A549 (cell line): ENCODE results near the gene PHF20. TPM values are rescaled to one million over a fixed set of nuclear protein-coding genes. Genes with fewer than 3 reads are reported as not detected.
"Not testable (repeated sequence)": the region's sequence is repeated elsewhere in the genome, so short reads cannot be mapped to it uniquely, and the experiment has no call there.

Experiments
- ATAC-seq, 2 experiments: fragments of 200-7000 bp in 1 of 2; fragments of >200 bp in 1 of 2; cut with Nextera tagmentation in 1 of 2; cut with Tn5 transposase in 1 of 2; 3 replicates each; pipeline versions ENCODE4 v1.8.0 to v1.9.1; 2018 to 2020; ENCODE audit warnings: mild to moderate bottlenecking in 1 of 2, moderate library complexity in 1 of 2
- CTCF ChIA-PET: fragments of 300-600 bp; sonication (Branson Sonifier 250); formaldehyde crosslinking; extraction: SDS; loops from one replicate; lab custom pipeline; 2021; ENCODE audit warnings: antibody characterized with exemption, inconsistent platforms; lab: Yijun Ruan, JAX
- POLR2A ChIA-PET: fragments of 350-600 bp; formaldehyde crosslinking; extraction: SDS; loops from one replicate; lab custom pipeline; 2021; ENCODE audit warnings: antibody characterized with exemption, inconsistent platforms; lab: Yijun Ruan, JAX
- DNase-seq, 2 experiments: peaks; one replicate each; pipeline versions ENCODE4 v3.0.0 to v3.0.0-alpha.2; 2011 to 2016; ENCODE audit warnings: low read depth in 1 of 2, low spot score in 1 of 2
- FAIRE-seq: peaks from 2 replicates; lab custom pipeline; 2011; peaks lifted over from hg19 to GRCh38; lab: Jason Lieb, UNC
- H3K27ac ChIP-seq, 2 experiments: fragments of >200 bp; sonication (Bioruptor Twin); formaldehyde crosslinking; 3 replicates each; pipeline ENCODE4 v1.5.1; 2016 to 2017
- H3K4me1 ChIP-seq: fragments of >200 bp; sonication (Bioruptor Twin); formaldehyde crosslinking; 3 replicates; pipeline ENCODE4 v1.6.1; 2016
- H3K4me2 ChIP-seq: fragments of >200 bp; sonication (Bioruptor Twin); formaldehyde crosslinking; 3 replicates; pipeline ENCODE4 v1.6.1; 2016
- H3K4me3 ChIP-seq: fragments of >200 bp; sonication (Bioruptor Twin); formaldehyde crosslinking; 3 replicates; pipeline ENCODE4 v1.5.1; 2016
- H3K9me3 ChIP-seq: fragments of >200 bp; sonication (Bioruptor Twin); formaldehyde crosslinking; 3 replicates; pipeline ENCODE4 v1.6.1; 2016
- CHD4 ChIP-seq: fragments of 200-600 bp; sonication (generic); IDR thresholded peaks from 2 replicates; pipeline ENCODE4 v1.6.1; 2016; ENCODE audit warnings: antibody characterized with exemption, mild to moderate bottlenecking, borderline replicate concordance
- E2F6 ChIP-seq: IDR thresholded peaks from 2 replicates; pipeline ENCODE4 v1.6.1; 2012; ENCODE audit warnings: low read depth, borderline replicate concordance
- EHMT2 ChIP-seq: fragments of 200-600 bp; sonication (generic); IDR thresholded peaks from 2 replicates; pipeline ENCODE4 v1.6.1; 2016; ENCODE audit warnings: antibody characterized with exemption, low read depth, mild to moderate bottlenecking, moderate library complexity
- FOSB ChIP-seq: fragments of 250-450 bp; sonication (Bioruptor Pico); IDR thresholded peaks from 2 replicates; pipeline ENCODE4 v1.5.0; 2020; ENCODE audit warnings: mild to moderate bottlenecking, moderate library complexity
- HDAC2 ChIP-seq: fragments of 200-600 bp; sonication (generic); IDR thresholded peaks from 2 replicates; pipeline ENCODE4 v1.6.1; 2016
- HEYL ChIP-seq: fragments of 250-450 bp; sonication (Bioruptor Pico); IDR thresholded peaks from 2 replicates; pipeline ENCODE4 v1.8.0; 2021; ENCODE audit warnings: mild to moderate bottlenecking, moderate library complexity
- JUN ChIP-seq, 2 experiments: fragments of >200 bp; sonication (Bioruptor Twin); formaldehyde crosslinking; IDR thresholded peaks; 2 replicates in 1 of 2; 3 replicates in 1 of 2; pipeline ENCODE4 v1.6.1; 2016 to 2017
- KDM5A ChIP-seq: fragments of 200-600 bp; sonication (generic); IDR thresholded peaks from 2 replicates; pipeline ENCODE4 v1.6.1; 2016; ENCODE audit warnings: antibody characterized with exemption, mild to moderate bottlenecking
- MAFK ChIP-seq: fragments of 450-650 bp; IDR thresholded peaks from 2 replicates; pipeline ENCODE4 v1.6.1; 2014; ENCODE audit not compliant: partially characterized antibody
- MYC ChIP-seq: IDR thresholded peaks from 2 replicates; pipeline ENCODE4 v1.6.1; 2012; ENCODE audit warnings: mild to moderate bottlenecking, inconsistent platforms, low read length, improper control_type of control experiment, borderline replicate concordance
- NFE2L2 ChIP-seq: fragments of 150-350 bp; conservative IDR thresholded peaks from 2 replicates; pipeline ENCODE4 v1.6.1; 2014; ENCODE audit warnings: low read length
- POLR2A ChIP-seq: IDR thresholded peaks from 2 replicates; pipeline ENCODE4 v1.6.1; 2012; ENCODE audit warnings: mild to moderate bottlenecking, low read length
- RARB ChIP-seq: fragments of 250-450 bp; sonication (Bioruptor Pico); IDR thresholded peaks from 2 replicates; pipeline ENCODE4 v1.8.0; 2021; ENCODE audit warnings: mild to moderate bottlenecking, moderate library complexity
- SREBF2 ChIP-seq: fragments of 450-650 bp; IDR thresholded peaks from 2 replicates; pipeline ENCODE4 v1.6.1; 2014; ENCODE audit warnings: mild to moderate bottlenecking, moderate library complexity
- ZFP36 ChIP-seq: fragments of 450-650 bp; IDR thresholded peaks from 2 replicates; pipeline ENCODE4 v1.6.1; 2014; ENCODE audit warnings: borderline replicate concordance; ENCODE audit not compliant: partially characterized antibody
- ZNF302 ChIP-seq: fragments of 250-450 bp; sonication (Bioruptor Pico); IDR thresholded peaks from 2 replicates; pipeline ENCODE4 v1.9.0; 2021; ENCODE audit warnings: inconsistent platforms, mild to moderate bottlenecking, moderate library complexity
- WGBS: methylation state at CpG from one replicate; pipeline ENCODE4 v1.1.6; 2017; ENCODE audit errors: missing lambda C conversion rate; 5-methylcytosine and 5-hydroxymethylcytosine counted together
- polyA plus RNA-seq, 4 experiments: library from polyadenylated mRNA; depleted of rRNA in 3 of 4; stranded (reverse); fragments of >200 nt; fragmentation: RNase III in 1 of 4; extraction: RNeasy Plus Mini Kit Qiagen cat#74134 plus additional on column Dnase treatment in 1 of 4; gene quantifications; 2 replicates in 3 of 4; 3 replicates in 1 of 4; pipeline ENCODE4 v1.2.3, GENCODE V29; 2011 to 2017
- TF ChIP-seq, protein P1 (sequence below): fragments of 450-650 bp; IDR thresholded peaks from 2 replicates; pipeline ENCODE4 v1.6.1; 2014; ENCODE audit warnings: antibody characterized with exemption
- TF ChIP-seq, protein P2 (sequence below): fragments of 250-450 bp; sonication (Bioruptor Pico); IDR thresholded peaks from 2 replicates; pipeline ENCODE4 v1.5.0; 2020; ENCODE audit warnings: low read depth, mild to moderate bottlenecking, moderate library complexity

Gene PHF20
- polyA plus RNA-seq, 2 of the 4 experiments (the other 2 are of a cell fraction) = 24.0 to 32.8 TPM

DNA sequence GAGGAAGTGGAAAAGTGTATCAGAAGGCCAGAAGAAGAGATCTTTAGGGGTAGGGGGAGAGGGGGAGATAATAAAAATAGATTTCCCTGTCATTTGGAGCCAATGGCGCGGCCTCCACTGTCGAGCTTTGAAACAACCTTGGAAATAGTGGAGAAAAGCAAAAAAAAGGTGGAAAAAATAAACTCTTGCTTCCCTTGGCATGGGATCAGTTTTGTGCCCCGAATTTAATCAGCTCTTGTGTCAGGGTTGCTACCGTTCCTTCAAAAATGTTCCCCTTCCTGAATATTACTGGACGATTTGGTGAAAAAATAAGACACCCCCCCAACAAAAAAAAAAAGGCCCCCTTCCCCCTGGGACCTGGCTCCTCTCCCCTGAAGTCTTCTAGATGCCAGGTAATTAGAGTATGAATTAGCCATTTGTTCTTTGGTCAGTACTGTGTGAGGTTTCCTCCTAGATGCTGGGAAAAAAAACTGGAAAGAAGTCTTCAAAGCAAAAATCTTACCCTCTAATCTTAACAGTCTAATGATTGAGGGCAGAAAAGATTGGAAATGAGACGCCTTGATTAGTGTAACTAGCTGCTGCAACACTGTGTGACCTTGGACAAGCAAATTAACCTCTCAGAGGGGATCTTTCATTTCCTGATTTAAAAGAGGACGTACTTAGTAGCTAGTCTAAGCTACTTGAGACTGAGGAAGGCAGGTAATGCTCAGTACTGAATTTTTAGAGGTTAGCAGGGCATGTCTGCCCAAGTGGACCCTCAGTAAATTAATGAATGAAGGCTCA lies 28.9 kb upstream of the PHF20 start (continued):
- TF ChIP-seq HDAC2 = no peak
- TF ChIP-seq, protein P1, sequence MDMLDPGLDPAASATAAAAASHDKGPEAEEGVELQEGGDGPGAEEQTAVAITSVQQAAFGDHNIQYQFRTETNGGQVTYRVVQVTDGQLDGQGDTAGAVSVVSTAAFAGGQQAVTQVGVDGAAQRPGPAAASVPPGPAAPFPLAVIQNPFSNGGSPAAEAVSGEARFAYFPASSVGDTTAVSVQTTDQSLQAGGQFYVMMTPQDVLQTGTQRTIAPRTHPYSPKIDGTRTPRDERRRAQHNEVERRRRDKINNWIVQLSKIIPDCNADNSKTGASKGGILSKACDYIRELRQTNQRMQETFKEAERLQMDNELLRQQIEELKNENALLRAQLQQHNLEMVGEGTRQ = no peak

DNA sequence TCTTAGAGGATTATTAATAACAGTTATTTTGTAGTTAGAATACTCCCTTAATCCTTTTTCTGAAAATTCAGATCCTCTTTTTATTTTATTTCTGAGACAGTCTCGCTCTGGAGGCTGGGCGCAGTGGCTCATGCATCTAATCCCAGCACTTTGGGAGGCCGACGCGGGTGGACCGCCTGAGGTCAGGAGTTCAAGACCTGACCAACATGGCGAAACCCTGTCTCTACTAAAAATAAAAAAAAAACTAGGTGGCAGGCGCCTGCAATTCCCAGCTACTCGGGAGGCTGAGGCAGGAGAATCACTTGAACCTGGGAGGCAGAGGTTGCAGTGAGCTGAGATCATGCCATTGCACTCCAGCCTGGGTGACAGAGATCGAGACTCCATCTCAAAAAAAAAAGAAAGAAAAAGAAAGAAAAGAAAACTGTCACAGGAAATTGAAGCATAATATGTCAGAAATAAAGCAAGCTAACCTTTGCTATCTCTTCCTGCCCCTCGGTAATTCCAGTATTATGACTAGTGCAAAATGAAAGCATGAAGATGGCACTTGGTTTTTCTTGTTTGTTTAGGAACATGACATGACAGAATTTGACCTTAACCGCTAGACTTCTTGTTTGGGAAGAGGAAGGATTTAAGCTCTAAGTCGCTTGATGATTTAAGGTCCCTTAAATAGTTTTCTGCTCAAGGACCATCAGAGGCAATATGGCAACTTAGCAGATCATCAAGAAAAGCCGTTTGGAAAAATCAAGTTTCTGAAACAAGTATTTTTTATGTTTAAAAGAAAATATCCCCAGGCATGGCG lies 27.9 kb upstream of the PHF20 start:
- H3K9me3 ChIP-seq = no peaks in the 10 kb centered on the region
- CTCF ChIA-PET = interaction anchor here (0.6 to 4.8 kb wide), 10 partner anchors 24 to 412 kb away, joined by 3 to 31 read pairs (median 6); partner anchors contain the start of gene SCAND1
- DNase-seq (peak in 1 of 2 experiments; percentile 54), FAIRE-seq (no peak)
- TF ChIP-seq MAFK (peak; percentile 92), CHD4 (no peak), KDM5A (no peak), NFE2L2 (peak; percentile 78), E2F6 (no peak; the same call in 1 of the 2 replicates), ZFP36 (no peak), FOSB (CRISPR knock-in tag) (no peak), SREBF2 (no peak), POLR2A (no peak), HEYL (CRISPR knock-in tag) (no peak), RARB (no peak), JUN (IDR thresholded peaks at IDR 0.05) (no peak), MYC (no peak)
- TF ChIP-seq, protein P2, sequence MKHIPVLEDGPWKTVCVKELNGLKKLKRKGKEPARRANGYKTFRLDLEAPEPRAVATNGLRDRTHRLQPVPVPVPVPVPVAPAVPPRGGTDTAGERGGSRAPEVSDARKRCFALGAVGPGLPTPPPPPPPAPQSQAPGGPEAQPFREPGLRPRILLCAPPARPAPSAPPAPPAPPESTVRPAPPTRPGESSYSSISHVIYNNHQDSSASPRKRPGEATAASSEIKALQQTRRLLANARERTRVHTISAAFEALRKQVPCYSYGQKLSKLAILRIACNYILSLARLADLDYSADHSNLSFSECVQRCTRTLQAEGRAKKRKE (CRISPR knock-in tag) = no peak
- TF ChIP-seq, all 56 proteins: peak for 2
- 36% methylated on average over 15 of the region's 15 CpGs for WGBS
- Histone ChIP-seq H3K4me1 (peaks cover 34% of the 10 kb centered on the region), H3K4me3 (peak overlapping the region; percentile 68; the same call in 2 of the 3 replicates), H3K4me2 (peak overlapping the region; percentile 95), H3K27ac (peak overlapping the region; percentile 92 to 98)
- POLR2A ChIA-PET = interaction anchor here (2.2 to 4.3 kb wide), 3 partner anchors 14 to 140 kb away, joined by 38 to 97 read pairs (median 83); partner anchors contain the start of gene PHF20
- no peak for ATAC-seq

DNA sequence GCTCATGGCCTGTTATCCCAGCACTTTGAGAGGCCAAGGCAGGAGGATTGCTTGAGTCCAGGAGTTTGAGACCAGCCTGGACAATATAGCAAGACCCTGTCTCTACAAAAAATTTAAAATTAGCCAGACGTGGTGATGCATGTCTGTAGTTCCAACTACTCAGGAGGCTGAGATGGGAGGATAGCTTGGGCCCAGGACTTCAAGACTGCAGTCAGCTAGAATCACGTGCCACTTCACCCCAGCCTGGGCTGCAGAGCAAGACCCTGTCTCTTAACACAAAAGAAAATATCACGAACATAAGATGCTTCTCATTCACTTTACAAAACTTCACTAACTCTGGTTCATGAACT lies 27.3 kb upstream of the PHF20 start:
- POLR2A ChIA-PET = interaction anchor here (4.3 kb wide), 1 partner anchor 26 kb away, joined by 97 read pairs; the partner anchor contains the start of gene PHF20
- Histone ChIP-seq H3K4me2 (peak overlapping the region; percentile 95), H3K4me1 (peaks cover 29% of the 10 kb centered on the region), H3K27ac (peak overlapping the region; percentile 92 to 98)
- CTCF ChIA-PET = interaction anchor here (1.3 to 4.8 kb wide), 6 partner anchors 23 to 210 kb away, joined by 3 to 31 read pairs (median 8); partner anchors contain the start of genes PHF20 and SCAND1
- not testable (repeated sequence) for ATAC-seq, FAIRE-seq, H3K4me3 ChIP-seq, DNase-seq, H3K9me3 ChIP-seq
- 93% methylated on average over 3 of the region's 3 CpGs for WGBS

- H3K4me2 ChIP-seq = no peak overlapping the region
- 44% methylated on average over 2 of the region's 2 CpGs for WGBS
- POLR2A ChIA-PET = interaction anchor here (1.6 kb wide), 1 partner anchor 8 kb away, joined by 4 read pairs; the partner anchor contains the start of gene RBM39
- H3K9me3 ChIP-seq = no peaks in the 10 kb centered on the region
- CTCF ChIA-PET = interaction anchor here (1.7 kb wide), 2 partner anchors 9 to 134 kb away, joined by 4 to 7 read pairs; partner anchors contain the start of gene RBM39
- no peak for DNase-seq
- H3K4me3 ChIP-seq = no peak overlapping the region
- peaks cover 8% of the 10 kb centered on the region; the same call in 1 of the 3 replicates for H3K4me1 ChIP-seq
- TF ChIP-seq MAFK (peak; percentile 88), ZNF302 (no peak), EHMT2 (no peak)
- TF ChIP-seq, all 56 proteins: peak for 1
- H3K27ac ChIP-seq = no peak overlapping the region
- no peak for ATAC-seq
- FAIRE-seq = no peak
Measured at GRCh38 chr20:35750611-35751010, 21.2 kb upstream of the PHF20 start.
